MM.1S (cell line): Measurements from ENCODE around the gene PLBD2.

ENCODE experiments used
- DNase-seq: peaks from one replicate; pipeline ENCODE4 v3.0.0-alpha.2; 2015
- H2AFZ ChIP-seq: fragments of 300-600 bp; sonication (generic); 2 replicates; pipeline ENCODE4 v1.6.0; 2016; ENCODE audit warnings: antibody characterized with exemption, low read length
- H3F3A ChIP-seq: fragments of 300-600 bp; sonication (generic); 2 replicates; pipeline ENCODE4 v1.6.1; 2016; ENCODE audit warnings: mild to moderate bottlenecking, antibody characterized with exemption, low read length, moderate library complexity, mixed read lengths; ENCODE audit not compliant: insufficient read depth
- H3K27ac ChIP-seq: fragments of 300-600 bp; sonication (generic); 2 replicates; pipeline ENCODE4 v1.5.1; 2016; ENCODE audit warnings: mild to moderate bottlenecking, low read length
- H3K27me3 ChIP-seq: fragments of 300-600 bp; sonication (generic); replicated peaks from 2 replicates; pipeline ENCODE4 v1.6.0; 2016; ENCODE audit warnings: low read length; ENCODE audit not compliant: insufficient read depth
- H3K36me3 ChIP-seq: fragments of 300-600 bp; sonication (generic); replicated peaks from 2 replicates; pipeline ENCODE4 v1.6.1; 2016; ENCODE audit warnings: mild to moderate bottlenecking, low read length, mixed read lengths; ENCODE audit not compliant: insufficient read depth
- H3K4me1 ChIP-seq: fragments of 300-600 bp; sonication (generic); 2 replicates; pipeline ENCODE4 v1.6.1; 2016; ENCODE audit warnings: low read length, mixed read lengths
- H3K4me2 ChIP-seq: fragments of 300-600 bp; sonication (generic); 2 replicates; pipeline ENCODE4 v1.6.0; 2016; ENCODE audit warnings: low read depth, low read length
- H3K4me3 ChIP-seq: fragments of 300-600 bp; sonication (generic); 2 replicates; pipeline ENCODE4 v1.5.1; 2016; ENCODE audit warnings: low read length, mixed read lengths
- H3K79me2 ChIP-seq: fragments of 300-600 bp; sonication (generic); 2 replicates; pipeline ENCODE4 v1.6.1; 2016; ENCODE audit warnings: mixed run types, low read length, mixed read lengths
- H3K9ac ChIP-seq: fragments of 300-600 bp; sonication (generic); 2 replicates; pipeline ENCODE4 v1.6.1; 2016; ENCODE audit warnings: low read length, mixed read lengths
- H3K9me2 ChIP-seq: fragments of 300-600 bp; sonication (generic); replicated peaks from 2 replicates; pipeline ENCODE4 v1.6.1; 2016; ENCODE audit warnings: mild to moderate bottlenecking, low read length, mixed read lengths; ENCODE audit not compliant: insufficient read depth
- H3K9me3 ChIP-seq: fragments of 300-600 bp; sonication (generic); replicated peaks from 2 replicates; pipeline ENCODE4 v1.6.1; 2016; ENCODE audit warnings: mild to moderate bottlenecking, low read length, mixed read lengths; ENCODE audit not compliant: insufficient read depth
- H4K20me1 ChIP-seq: fragments of 300-600 bp; sonication (generic); 2 replicates; pipeline ENCODE4 v1.6.1; 2016; ENCODE audit warnings: mild to moderate bottlenecking, low read length, moderate library complexity, mixed read lengths; ENCODE audit not compliant: insufficient read depth
- CTCF ChIP-seq: fragments of 300-600 bp; sonication (generic); IDR thresholded peaks from 2 replicates; pipeline ENCODE4 v1.5.1; 2016; ENCODE audit warnings: antibody characterized with exemption, low read length, mixed read lengths
- EZH2 ChIP-seq: fragments of 300-600 bp; sonication (generic); optimal IDR thresholded peaks from 2 replicates; pipeline ENCODE3; 2017; ENCODE audit warnings: low read depth, mild to moderate bottlenecking, antibody characterized with exemption, low read length, mixed read lengths
- EZH2phosphoT487 ChIP-seq: fragments of 300-600 bp; sonication (generic); IDR thresholded peaks from 2 replicates; pipeline ENCODE4 v1.6.1; 2018; ENCODE audit warnings: antibody characterized with exemption, low read length

PLBD2 gene

GRCh38 chr12:113395119-113395518 lies 36.7 kb downstream of the PLBD2 start:
- no peaks in the 10 kb centered on the region for H3K9me2 ChIP-seq
- no peaks in the 10 kb centered on the region for H3F3A ChIP-seq
- H3K27ac ChIP-seq = no peak overlapping the region
- H3K36me3 ChIP-seq = no peaks in the 10 kb centered on the region
- H4K20me1 ChIP-seq = no peaks in the 10 kb centered on the region
- H2AFZ ChIP-seq = no peak overlapping the region
- no peaks in the 10 kb centered on the region for H3K9me3 ChIP-seq
- no peaks in the 10 kb centered on the region for H3K79me2 ChIP-seq
- no peak for DNase-seq
- H3K4me1 ChIP-seq = no peaks in the 10 kb centered on the region
- H3K4me2 ChIP-seq = no peak overlapping the region
- TF ChIP-seq EZH2 (no peak), CTCF (no peak), EZH2phosphoT487 (no peak)
- H3K27me3 ChIP-seq = no peaks in the 10 kb centered on the region
- no peak overlapping the region for H3K9ac ChIP-seq
- H3K4me3 ChIP-seq = no peak overlapping the region

DNA sequence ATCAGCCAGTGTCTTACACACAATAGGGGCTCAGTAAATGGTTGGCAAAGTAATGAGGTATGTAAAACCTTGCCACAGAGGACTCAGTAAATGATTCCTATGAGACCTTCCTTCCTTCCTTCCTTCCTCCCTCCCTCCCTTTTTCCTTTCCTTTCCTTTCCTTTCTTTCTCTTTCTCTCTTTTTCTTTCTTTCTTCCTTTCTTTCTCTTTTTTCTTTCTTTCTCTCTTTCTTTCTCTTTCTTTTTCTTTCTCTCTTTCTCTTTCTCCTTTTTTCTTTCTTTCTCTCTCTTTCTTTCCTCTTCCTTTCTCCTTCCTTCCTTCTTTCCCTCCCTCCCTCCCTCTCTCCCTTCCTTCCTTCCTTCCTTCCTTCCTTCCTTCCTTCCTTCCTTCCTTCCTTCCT lies 37.8 kb downstream of the PLBD2 start:
- no peaks in the 10 kb centered on the region for H3K27me3 ChIP-seq
- no peak overlapping the region for H3K4me3 ChIP-seq
- H4K20me1 ChIP-seq = no peaks in the 10 kb centered on the region
- H3K79me2 ChIP-seq = no peaks in the 10 kb centered on the region
- DNase-seq = no peak
- TF ChIP-seq CTCF (no peak), EZH2 (no peak), EZH2phosphoT487 (no peak)
- H3K27ac ChIP-seq = no peak overlapping the region
- H3K4me1 ChIP-seq = no peaks in the 10 kb centered on the region
- H3K36me3 ChIP-seq = no peaks in the 10 kb centered on the region
- no peak overlapping the region for H2AFZ ChIP-seq
- no peak overlapping the region for H3K9ac ChIP-seq
- H3K4me2 ChIP-seq = no peak overlapping the region
- no peaks in the 10 kb centered on the region for H3K9me3 ChIP-seq
- no peaks in the 10 kb centered on the region for H3F3A ChIP-seq
- H3K9me2 ChIP-seq = no peaks in the 10 kb centered on the region

DNA sequence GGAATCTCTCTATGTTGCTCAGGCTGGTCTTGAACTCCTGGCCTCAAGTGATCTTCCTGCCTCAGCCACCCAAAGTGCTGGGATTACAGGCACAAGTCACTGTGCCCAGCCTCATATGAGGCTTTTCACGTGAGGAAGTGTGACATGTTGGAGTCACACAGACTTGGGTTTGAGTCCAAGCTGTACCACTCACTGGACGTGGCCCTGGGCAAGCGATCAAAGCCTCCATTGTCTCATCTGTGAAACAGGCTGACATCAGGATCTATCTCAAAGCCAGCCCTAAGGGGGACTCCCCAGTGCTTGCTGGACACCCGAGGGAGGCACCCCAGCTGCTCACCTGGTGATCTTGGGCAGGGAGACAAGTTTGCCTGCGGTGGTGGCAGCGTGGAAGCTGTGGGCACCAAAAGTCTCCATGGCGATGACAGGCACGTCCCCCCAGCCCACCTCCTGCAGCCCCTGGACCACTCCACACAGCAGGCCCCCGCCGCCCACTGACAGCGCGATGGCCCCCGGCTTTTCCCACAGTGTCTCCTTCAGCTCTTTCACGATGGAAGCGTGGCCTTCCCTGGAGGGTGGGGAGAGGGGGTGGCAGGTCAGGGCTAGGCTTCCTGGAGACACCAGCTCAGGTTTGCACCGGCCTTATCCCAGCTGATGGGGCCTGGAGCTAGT lies 38.6 kb downstream of the PLBD2 start:
- Histone ChIP-seq H3K4me2 (no peak overlapping the region), H3K9me3 (no peaks in the 10 kb centered on the region)
- TF ChIP-seq EZH2phosphoT487 (no peak), EZH2 (no peak), CTCF (no peak)

More for the DNA sequence above, 38.6 kb downstream of the PLBD2 start:
- Histone ChIP-seq H3K9me2 (no peaks in the 10 kb centered on the region), H3K27me3 (no peaks in the 10 kb centered on the region), H3K4me3 (no peak overlapping the region), H3K4me1 (no peaks in the 10 kb centered on the region), H3K27ac (no peak overlapping the region), H3K36me3 (no peaks in the 10 kb centered on the region), H4K20me1 (no peaks in the 10 kb centered on the region), H3F3A (no peaks in the 10 kb centered on the region), H3K79me2 (no peaks in the 10 kb centered on the region), H3K9ac (no peak overlapping the region), H2AFZ (no peak overlapping the region)
- DNase-seq = no peak
